Lower lobe of right lung (tissue), 2 donors: ENCODE results near the gene GUCY2F. TPM values are rescaled to one million over a fixed set of nuclear protein-coding genes. Genes with fewer than 3 reads are reported as not detected.

Source experiments
- ATAC-seq, 2 donors: fragments of 200-7000 bp; cut with Tn5 transposase; one replicate each; pipeline ENCODE4 v1.9.1; 2020 to 2022; ENCODE audit warnings: mild to moderate bottlenecking in 2 of 2, moderate library complexity in 2 of 2
- DNase-seq: peaks from one replicate; pipeline ENCODE4 v3.0.0-alpha.2; 2020
- H3K27ac ChIP-seq: fragments of 200-600 bp; one replicate; pipeline ENCODE4 v1.8.0; 2022
- H3K27me3 ChIP-seq: fragments of 200-600 bp; one replicate; pipeline ENCODE4 v1.8.0; 2022; ENCODE audit warnings: low read depth
- H3K36me3 ChIP-seq: fragments of 200-600 bp; one replicate; pipeline ENCODE4 v1.8.0; 2022; ENCODE audit warnings: mild to moderate bottlenecking
- H3K4me1 ChIP-seq: fragments of 200-600 bp; one replicate; pipeline ENCODE4 v1.8.0; 2022
- H3K4me3 ChIP-seq: fragments of 200-600 bp; one replicate; pipeline ENCODE4 v1.8.0; 2022; ENCODE audit warnings: mild to moderate bottlenecking
- H3K9me3 ChIP-seq: fragments of 200-600 bp; one replicate; pipeline ENCODE4 v1.8.0; 2022
- intact Hi-C: fragments of 100-400 bp; cut with DNase I; formaldehyde crosslinking; loops from one replicate; pipeline ENCODE4 v1.11.0; 2022
- total RNA-seq: library from RNA; stranded (reverse); fragmentation: NEBNext Ultra II Directional; extraction: Animal tissue kit (Norgen Biotek cat#: 25700); gene quantifications from one replicate; pipeline ENCODE4 v1.2.1, GENCODE V29; 2021
- TF ChIP-seq, protein P1 (sequence below): fragments of 200-600 bp; IDR thresholded peaks from one replicate; pipeline ENCODE4 v1.8.0; 2022; ENCODE audit warnings: antibody characterized with exemption, mild to moderate bottlenecking
- donor health status: DM: no; HTN: yes; CAD: no; lungs with severe emphysema.

GUCY2F gene
- total RNA-seq, 1 donor from 2014 or later: 0.18 TPM

DNA sequence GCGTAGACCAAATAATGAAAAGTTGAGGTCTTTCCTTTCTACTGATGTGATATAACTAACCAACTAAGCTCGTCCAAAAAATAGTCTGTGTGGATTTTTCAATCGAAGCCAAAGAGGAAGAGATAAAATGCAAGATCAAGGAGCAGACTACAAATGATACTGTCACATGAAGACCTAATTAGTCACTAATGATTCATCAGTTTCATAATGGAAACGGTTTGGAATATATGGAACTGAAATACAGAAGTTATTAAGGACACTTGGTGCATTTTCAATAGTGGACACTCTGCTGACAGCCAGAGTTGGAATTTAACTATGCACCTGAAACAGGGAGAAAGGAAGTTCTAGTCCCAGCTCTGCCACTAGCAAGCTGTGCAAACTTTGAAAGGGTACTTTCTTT, 119.8 kb downstream of the GUCY2F start:
- Histone ChIP-seq H3K27me3 (no peaks in the 10 kb centered on the region), H3K27ac (no peak overlapping the region), H3K4me1 (no peaks in the 10 kb centered on the region), H3K4me3 (no peak overlapping the region), H3K36me3 (no peaks in the 10 kb centered on the region), H3K9me3 (no peaks in the 10 kb centered on the region)
- intact Hi-C loops: no loop called here
- DNase-seq (no peak), ATAC-seq (no peak)
- TF ChIP-seq, protein P1, sequence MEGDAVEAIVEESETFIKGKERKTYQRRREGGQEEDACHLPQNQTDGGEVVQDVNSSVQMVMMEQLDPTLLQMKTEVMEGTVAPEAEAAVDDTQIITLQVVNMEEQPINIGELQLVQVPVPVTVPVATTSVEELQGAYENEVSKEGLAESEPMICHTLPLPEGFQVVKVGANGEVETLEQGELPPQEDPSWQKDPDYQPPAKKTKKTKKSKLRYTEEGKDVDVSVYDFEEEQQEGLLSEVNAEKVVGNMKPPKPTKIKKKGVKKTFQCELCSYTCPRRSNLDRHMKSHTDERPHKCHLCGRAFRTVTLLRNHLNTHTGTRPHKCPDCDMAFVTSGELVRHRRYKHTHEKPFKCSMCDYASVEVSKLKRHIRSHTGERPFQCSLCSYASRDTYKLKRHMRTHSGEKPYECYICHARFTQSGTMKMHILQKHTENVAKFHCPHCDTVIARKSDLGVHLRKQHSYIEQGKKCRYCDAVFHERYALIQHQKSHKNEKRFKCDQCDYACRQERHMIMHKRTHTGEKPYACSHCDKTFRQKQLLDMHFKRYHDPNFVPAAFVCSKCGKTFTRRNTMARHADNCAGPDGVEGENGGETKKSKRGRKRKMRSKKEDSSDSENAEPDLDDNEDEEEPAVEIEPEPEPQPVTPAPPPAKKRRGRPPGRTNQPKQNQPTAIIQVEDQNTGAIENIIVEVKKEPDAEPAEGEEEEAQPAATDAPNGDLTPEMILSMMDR: no peak

DNA sequence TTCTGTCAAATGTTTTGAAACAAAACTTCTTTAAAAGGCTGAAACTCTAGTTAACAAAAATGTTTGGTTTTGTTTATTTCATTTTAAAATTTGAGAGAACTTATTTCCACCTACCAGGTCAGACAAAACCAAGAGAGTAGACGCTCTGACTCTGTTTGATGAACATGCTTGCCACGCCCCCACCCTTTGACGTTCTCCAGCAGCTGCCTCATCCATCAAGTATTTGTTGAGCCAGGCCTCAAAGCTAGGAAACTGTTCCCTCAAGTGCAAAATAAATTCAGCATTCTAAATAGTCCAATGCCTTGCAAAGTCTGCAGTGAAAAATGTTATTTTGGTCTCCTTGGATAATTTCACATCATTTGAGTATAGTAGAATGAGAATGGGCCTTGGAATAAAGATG, 121.6 kb downstream of the GUCY2F start:
- peak in 1 of 2 donors; percentile 56 for ATAC-seq
- no peaks in the 10 kb centered on the region for H3K27me3 ChIP-seq

DNA sequence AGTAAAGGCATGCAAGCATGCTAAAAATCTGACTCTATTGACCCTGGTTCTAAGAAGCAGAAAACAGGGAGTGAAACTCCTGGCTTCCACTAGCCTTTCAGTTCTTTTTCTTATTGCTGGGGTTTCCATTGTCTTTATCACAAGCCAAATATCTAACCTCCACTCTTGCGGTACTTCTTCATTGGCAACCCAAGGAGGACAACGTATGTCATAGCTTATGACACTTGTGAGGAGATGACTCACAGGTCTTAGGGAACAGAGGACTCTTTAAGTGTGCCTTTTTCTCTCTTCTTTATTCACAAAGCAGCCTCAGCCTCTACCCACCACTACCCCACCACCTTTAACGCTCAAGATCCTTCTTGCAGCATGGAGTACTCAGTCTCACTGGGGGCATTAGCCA, 124.2 kb downstream of the GUCY2F start:
- H3K27ac ChIP-seq: no peak overlapping the region
- TF ChIP-seq, protein P1: no peak
- no peaks in the 10 kb centered on the region for H3K27me3 ChIP-seq
- H3K4me3 ChIP-seq: no peak overlapping the region
- intact Hi-C loops: no loop called here
- DNase-seq (no peak), ATAC-seq (no peak)
- H3K9me3 ChIP-seq: no peaks in the 10 kb centered on the region
- no peaks in the 10 kb centered on the region for H3K36me3 ChIP-seq
- no peaks in the 10 kb centered on the region for H3K4me1 ChIP-seq

More for the DNA sequence above, 121.6 kb downstream of the GUCY2F start:
- H3K27ac ChIP-seq: no peak overlapping the region
- no peaks in the 10 kb centered on the region for H3K9me3 ChIP-seq
- intact Hi-C loops: no loop called here
- H3K4me3 ChIP-seq: no peak overlapping the region
- no peaks in the 10 kb centered on the region for H3K4me1 ChIP-seq
- no peak for DNase-seq
- H3K36me3 ChIP-seq: no peaks in the 10 kb centered on the region
- TF ChIP-seq, protein P1: no peak

DNA sequence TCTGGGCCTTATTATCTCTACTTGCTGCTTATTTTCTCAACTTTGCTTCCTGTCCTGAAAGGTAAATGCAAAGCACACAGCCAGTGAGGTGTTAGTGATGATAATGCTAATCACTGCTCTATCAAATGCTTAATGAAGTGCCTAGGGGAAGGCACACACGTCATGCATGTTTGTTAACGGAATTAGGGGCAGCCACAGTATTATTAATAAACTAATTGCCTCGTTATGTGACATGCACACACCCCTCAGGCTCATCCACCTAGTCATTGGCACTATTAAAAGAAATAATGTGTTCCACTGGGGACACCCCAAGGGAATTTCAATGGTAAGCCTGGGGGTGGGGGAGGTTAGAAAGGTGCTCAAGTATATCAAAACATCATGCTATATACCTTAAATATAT, 125.2 kb downstream of the GUCY2F start:
- H3K27ac ChIP-seq: no peak overlapping the region
- TF ChIP-seq, protein P1: no peak
- intact Hi-C loops: no loop called here
- H3K9me3 ChIP-seq: no peaks in the 10 kb centered on the region
- ATAC-seq: no peak
- DNase-seq: no peak
- no peaks in the 10 kb centered on the region for H3K27me3 ChIP-seq
- no peak overlapping the region for H3K4me3 ChIP-seq
- H3K36me3 ChIP-seq: no peaks in the 10 kb centered on the region
- H3K4me1 ChIP-seq: no peaks in the 10 kb centered on the region

DNA sequence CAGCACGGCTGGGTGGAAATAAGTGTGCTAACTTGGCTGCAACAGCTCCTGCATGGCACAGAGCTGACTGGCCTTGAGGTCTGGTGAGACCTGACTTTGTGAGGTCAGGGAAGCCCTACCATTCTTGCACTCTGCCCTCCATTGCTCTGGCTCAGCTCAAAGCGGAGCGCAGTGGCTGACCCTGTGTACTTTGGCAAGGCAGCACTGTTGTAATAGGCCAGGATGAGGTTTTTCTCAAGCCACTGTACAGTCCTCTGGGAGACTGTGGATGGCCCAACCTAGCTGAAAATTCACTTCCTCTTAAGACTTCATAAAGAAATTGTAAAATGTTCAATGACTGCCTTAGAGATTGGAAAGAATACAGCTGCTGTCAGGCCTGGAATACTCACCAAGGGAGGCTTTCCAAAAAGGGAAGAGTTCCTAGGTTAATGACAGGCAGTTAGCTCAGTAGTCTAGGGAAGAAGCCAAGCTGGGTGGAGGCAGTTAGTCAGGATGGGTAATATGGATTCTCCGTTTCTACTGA, 129.8 kb downstream of the GUCY2F start:
- no peaks in the 10 kb centered on the region for H3K36me3 ChIP-seq
- intact Hi-C loops: no loop called here
- H3K27ac ChIP-seq: no peak overlapping the region
- TF ChIP-seq, protein P1: no peak
- no peaks in the 10 kb centered on the region for H3K27me3 ChIP-seq
- H3K9me3 ChIP-seq: no peaks in the 10 kb centered on the region
- no peak overlapping the region for H3K4me3 ChIP-seq
- H3K4me1 ChIP-seq: no peaks in the 10 kb centered on the region
- DNase-seq (peak; percentile 43), ATAC-seq (peak; percentile 69 to 86)

DNA sequence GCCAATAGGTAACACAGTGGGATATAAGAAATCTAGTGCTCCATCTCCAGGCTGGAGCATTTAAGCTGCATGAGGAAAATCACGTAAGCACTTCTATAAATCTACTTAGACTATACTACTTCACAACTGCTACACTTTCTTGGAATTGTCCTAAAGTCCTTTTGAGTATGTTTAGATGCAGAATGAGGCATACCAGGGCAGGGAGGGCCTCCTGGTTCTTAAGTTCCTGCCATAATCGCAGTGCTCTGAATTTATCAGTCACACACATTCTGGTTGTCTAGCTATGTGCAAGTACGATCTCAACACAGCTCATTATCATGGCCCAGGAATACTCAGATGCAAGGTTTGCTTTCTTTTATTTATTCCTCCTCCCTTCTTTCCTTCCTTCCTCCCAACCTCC, 130.3 kb downstream of the GUCY2F start:
- H3K4me3 ChIP-seq: no peak overlapping the region
- intact Hi-C loops: no loop called here
- ATAC-seq (no peak), DNase-seq (no peak)
- no peaks in the 10 kb centered on the region for H3K4me1 ChIP-seq
- TF ChIP-seq, protein P1: no peak
- no peaks in the 10 kb centered on the region for H3K9me3 ChIP-seq
- no peaks in the 10 kb centered on the region for H3K27me3 ChIP-seq
- no peaks in the 10 kb centered on the region for H3K36me3 ChIP-seq
- H3K27ac ChIP-seq: no peak overlapping the region
